Epidermal melanocyte (primary cell): ENCODE results near the gene ZNF605.
A peak's percentile ranks its signal among the peaks of the same experiment; 100 is the strongest.
"Not testable (repeated sequence)": the region's sequence is repeated elsewhere in the genome, so short reads cannot be mapped to it uniquely, and the experiment has no call there.

ENCODE experiments used
- DNase-seq: peaks from one replicate; pipeline ENCODE4 v3.0.0; 2011; ENCODE audit warnings: low spot score; ENCODE audit not compliant: insufficient read length

Gene ZNF605

DNA sequence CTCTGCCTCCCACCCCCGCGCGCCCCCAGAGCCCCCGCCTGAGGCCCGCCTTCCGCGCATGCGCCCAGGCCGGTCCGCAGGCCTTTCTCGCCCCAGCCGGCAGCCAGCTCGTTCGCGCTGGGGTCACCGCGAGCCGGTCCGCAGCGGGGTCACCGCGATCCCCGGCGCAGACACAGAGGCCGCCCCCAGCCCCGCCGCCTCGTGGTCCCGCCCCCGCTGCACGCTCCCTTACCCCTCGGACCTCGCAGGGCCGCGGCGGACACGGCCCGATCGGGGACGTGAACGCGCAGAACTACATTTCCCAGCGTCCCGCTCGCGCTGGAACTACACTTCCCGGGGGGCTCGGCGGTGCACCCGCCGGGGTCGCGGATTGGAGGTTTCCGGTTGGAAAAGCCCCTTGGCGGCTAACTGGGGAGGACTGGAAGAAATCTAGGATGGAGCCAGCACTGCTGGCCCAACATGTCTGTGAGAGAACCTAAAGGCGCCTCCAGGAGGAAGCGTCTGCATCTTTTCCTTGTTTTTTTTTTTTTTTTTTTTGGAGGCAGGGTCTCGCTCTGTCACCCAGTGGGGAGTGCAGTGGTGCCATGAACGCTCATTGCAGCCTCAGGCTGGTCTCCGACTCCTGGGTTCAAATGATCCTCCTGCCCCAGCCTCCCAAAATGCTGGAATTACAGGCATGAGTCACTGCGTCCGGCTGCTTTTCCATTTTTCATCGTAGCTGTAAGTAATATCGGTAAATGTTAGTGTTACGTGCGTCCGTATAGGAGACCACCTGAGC lies at the start of gene ZNF605:
TSS of gene ZNF605 (minus strand) at position 296 of the 778 bp plus-strand sequence. CDS start 10,671 bp downstream, outside the sequence.
- peak; percentile 98 for DNase-seq

DNA sequence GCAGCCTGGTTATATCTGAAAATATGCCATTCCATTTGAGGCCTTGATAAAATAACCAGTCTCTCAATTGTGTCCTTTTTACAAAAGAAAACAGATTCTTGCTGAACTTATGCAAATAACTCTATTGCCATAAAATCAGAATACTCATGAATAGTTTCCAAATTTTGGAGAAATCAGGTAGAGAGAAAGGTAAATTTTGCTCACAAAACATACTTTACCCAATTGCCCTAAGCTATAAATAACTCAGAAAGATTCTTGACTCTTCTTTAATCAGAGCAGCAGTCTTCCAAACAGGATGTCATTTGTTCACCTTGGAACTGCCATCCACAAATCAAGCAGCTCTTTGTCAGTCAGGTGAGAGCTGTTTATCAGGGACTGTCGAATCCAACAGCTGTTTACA lies 42.6 kb upstream of the ZNF605 start:
- no peak for DNase-seq

DNA sequence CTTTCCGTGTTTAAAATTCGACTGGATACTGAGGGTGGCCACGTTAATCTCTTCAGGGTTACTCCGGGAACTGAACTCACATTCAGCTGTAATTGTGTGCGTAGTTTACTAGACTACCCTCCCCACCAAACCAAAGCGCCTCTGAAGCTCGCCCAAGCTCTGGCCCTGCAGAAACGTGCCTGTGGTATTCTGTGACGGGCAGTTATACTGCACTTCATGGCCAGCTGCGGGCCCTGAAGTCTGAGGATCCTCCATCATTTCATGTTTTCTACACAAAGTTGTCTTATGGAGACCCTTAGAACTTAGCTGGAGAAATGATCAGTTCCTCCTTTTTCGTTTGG lies 30.7 kb upstream of the ZNF605 start:
- no peak for DNase-seq

DNA sequence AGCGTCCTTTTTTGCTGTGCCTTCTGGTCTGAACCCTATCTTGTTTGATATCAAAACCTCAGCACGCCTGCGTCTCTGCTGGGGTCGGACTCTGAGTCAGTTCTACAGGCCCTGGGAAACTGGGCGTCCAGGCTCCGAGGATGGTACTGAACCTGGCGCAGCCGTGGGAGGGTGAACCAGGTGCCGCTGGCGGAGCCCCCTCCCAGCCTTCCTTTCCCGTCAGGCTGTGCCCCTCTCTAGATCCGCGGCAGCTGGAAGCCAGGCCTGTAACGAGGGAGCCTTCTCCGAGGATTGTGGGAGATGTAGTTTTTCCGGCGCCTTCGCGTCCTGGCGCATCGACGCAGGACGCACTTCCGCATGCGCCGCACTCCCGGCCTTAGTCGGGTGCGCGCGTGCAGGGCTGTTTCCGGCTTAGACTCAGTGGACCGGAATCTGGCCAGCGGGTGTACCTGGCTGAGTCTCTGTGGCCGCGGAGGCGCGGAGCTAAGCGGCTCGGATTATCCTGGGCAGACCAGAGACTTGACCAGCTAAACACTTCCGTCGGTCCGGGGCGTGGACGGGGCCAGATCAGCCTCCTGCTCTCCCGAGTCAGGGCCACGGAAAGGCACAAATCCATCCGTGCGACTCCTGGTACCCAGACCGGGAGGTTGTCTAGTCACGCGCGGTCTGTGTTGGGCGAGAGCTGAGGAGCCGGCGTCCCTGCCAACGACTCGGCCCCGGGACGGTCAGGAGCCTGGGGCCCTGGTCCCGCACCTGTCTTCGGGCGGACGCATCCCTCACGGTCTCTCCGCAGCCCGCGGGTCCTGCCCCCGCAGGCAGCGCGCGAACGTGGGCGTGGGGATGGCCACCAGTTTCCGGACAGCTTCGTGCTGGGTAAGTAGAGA lies 30.1 kb upstream of the ZNF605 start, which contains the start of gene ZNF26:
TSS of gene ZNF26 (plus strand) at position 367 of the 884 bp plus-strand sequence. CDS start at position 841, 474 bp downstream.
- peak; percentile 92 for DNase-seq

DNA sequence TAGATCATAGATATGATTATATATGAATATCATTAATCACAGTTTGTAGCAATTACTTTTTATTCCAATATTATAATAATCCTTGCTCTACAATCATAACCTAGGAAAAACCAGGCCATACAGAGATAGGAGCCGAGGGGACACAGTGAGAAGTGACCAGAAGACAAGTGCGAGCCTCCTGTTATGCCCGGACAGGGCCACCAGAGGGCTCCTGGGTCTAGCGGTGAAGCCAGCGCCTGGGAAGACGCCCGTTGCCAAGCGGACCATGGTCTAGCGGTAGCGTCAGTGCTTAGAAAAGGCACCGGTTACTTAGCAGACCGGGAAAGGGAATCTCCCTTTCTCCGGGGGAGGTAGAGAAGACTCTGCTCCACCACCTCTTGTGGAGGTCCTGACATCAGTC lies 20.8 kb upstream of the ZNF605 start:
- DNase-seq = not testable (repeated sequence)

DNA sequence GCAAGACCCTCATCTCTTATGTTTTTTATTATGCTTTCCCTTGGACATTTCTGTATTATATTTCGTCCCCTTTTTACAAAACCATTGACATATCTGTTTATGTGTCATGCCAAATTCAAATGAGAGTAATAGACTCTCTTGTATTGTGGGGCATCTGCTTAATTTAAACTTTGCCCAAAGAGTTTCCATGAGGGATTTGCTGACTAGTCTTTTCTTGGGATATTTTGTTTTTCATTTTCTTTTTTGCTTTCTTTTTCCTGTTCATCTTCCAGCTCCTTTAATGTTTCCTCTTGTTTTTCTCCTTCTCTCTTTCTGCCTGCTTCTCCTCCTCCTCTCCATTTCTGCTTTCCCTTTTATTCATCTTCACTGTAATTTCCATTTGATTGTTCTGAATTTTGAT lies 16.3 kb upstream of the ZNF605 start:
- no peak for DNase-seq

DNA sequence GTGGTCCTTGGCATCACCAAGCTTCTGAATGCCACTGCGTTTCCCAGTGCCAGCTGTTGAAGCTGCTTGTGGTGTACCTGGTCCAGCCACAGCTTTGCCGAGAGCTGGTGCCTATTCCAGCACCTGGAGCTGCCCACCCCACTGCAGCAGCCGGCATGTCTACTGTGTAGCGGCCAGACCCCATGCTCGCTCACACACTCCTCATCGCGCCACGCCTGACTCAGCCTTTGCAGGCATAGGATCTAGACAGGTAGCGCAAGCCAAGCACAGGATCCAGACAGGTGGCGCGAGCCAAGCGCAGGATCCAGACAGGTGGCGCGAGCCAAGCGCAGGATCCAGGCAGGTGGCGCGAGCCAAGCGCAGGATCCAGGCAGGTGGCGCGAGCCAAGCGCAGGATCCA lies 11.6 kb upstream of the ZNF605 start:
- DNase-seq = no peak

DNA sequence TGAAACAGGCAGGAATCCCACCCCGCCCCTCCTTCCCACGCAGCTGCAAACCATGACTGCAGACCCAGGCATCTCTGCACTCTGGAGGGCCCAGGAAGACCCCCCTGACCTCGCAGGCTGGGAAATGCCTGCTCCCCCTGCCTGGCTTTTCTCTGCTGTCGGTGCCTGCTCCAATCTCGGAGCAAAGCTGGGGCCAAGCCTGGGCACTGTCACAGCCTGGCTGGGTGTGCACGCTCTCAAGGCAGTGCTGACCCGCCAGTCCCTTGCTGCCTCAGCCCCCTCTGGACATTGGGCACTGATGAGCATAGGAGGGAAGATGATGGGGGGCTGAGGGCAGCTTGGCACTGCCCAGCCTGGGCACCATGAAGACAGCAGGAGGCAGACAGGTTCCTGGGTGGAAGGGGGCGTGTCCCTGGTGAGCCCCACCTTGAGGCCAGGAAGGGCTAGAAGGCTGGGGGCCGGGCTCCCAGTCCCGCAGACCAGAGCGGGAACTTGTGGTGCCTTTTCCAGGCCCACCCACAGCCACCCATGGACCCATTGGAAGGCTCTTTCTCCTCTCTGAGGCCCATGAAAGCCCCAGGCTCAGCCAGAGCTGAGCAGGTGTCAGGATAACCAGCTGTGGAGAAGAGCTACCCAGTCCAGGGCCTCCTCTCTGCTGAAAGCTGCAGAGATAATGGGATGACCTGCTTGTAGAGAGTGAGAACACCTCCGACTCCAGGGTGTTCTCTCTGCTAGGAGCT lies 10.7 kb upstream of the ZNF605 start:
- DNase-seq = no peak

DNA sequence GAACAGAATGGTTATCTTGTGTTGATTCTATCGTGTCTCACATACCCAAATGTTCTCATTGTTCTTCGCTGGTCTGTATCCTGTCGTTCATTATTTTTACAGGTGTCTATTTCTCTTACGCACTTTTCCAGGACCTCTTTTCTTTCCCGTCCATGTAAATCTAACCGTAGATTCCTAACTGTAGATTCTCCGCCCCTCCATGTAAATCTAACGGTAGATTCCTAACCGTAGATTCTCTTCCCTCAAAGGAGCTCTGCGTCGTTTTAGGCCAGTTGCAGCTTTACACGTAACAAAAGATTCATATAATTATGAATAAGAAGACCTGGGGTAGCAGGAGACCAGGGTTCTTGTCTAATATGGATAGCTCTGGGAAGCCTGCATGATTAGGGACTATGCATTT lies 9.7 kb upstream of the ZNF605 start:
- DNase-seq = no peak

DNA sequence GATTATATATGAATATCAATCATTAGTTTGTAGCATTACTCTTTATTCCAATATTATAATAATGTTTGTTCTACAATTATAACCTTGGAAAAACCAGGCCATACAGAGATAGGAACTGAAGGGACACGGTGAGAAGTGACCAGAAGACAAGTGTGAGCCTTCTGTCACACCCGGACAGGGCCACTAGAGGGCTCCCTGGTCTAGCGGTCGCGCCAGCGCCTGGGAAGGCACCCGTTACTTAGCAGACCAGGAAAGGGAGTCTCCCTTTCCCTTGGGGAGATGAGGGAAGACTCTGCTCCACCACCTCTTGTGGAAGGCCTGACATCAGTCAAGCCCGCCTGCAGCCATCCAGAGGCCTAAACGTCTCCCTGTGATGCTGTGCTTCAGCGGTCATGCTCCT lies 7.8 kb upstream of the ZNF605 start:
- DNase-seq = not testable (repeated sequence)

DNA sequence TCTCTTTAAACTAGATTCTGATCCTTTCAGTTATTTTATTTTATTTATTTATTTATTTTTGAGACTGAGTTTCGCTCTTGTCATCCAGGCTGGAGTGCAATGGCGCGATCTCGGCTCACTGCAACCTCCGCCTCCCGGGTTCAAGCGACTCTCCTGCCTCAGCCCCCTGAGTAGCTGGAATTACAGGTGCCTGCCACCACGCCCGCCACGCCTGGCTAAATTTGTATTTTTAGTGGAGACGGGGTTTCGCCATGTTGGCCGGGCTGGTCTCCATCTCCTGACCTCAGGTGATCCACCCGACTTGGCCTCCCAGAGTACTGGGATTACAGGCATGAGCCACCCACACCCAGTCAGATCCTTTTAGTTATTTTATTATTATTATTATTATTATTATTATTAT lies 5.7 kb upstream of the ZNF605 start:
- DNase-seq = not testable (repeated sequence)

DNA sequence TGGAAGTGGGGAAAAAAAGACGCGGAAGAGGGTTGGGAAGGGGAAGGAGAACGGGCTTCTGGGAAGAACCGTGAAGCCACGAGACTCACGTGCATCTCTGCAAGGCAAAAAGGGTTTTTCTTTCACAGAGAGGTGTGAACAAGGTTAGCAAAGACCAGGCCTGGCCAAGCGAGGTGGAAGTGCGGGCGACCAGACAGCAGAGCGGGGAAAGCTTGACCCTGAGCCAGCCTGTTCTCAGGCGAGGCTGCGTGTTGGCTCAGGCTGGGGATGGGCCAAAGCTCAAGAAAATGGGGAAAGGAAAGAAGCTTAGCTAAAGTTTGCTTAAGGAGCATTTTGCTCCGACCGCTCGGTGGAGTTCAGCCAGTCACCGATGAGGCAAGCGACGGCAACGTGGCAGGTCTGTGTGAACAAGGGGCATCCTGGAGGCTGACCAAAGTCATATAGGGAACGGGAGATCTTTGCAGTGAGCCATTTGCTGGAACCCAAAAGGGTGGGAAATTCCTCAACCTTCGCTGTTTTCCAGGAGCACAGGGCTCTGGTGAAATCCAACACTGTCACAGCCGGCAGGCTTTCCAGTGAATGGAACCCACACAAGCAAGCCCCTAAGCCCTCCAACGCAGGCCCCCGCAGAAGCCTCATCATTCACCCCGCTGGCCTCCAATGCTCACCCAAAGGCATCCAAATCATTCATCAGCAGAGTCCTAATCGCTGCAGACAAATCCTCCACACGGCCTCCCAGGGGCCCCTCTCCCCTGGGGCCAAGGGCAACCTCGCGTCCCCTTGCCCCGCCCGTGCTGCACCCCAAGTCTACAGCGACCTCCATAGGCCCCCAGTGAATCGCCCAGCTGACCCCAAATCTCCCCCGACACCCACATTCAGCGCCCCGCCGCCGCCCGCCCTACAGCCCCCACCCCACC lies 754 bp downstream of the ZNF605 start:
- DNase-seq = peak; percentile 42

DNA sequence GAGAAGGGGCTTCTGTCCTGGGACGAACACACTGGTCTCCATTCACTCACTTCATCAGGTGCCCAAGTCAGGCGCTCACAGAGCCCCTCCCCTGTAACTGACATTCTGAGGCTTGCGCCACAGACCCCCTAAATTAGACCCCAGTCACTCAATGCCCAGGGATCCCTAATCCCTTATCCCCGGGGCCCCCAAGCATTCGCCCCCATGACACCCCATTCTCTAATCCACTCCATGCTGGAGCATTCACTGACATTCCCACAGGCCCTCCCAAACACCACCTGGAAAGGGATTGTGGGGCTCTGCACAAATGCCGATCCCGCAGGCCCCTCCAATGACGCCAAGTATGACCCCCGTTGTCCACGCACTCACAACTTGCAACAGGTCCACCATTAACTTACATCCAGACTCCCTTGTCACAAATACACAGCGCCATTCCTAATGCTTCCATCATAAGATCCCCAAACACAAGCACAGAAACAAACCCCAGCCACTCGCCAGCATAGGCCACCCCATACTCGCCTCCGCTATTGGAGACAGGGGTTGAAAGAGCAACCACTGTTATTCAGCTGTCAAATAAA lies 1.5 kb downstream of the ZNF605 start:
- DNase-seq = no peak

DNA sequence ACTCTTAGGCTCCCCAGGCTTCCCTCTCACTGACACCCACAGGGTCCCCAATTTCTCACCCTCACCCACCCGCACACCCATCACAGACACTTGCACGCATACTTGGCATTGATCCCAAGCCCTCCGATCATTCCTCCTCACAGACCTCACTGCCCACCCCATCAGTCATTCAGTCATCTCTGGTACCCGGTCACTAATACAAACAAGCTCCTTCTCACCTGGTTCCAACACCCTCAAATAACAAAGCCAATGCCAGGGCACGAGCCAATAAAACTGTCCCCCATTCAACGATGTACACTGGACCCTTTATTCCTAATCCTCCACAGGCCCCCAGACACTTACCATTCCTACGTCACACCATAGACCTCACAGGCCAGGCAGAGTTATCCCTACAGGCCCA lies 2.3 kb downstream of the ZNF605 start:
- no peak for DNase-seq

DNA sequence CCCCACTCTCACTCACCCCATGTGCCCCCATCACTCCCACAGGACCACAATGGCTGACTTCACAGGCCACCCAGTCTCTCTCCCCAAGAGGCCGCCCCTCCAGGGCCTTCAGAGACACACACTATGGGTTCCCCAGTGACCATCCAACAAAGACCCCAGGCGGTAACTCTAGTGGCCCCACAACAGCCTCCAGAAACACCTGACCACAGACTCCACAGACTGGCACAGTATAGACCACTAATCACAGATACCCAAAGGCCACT lies 3.0 kb downstream of the ZNF605 start:
- DNase-seq = no peak

DNA sequence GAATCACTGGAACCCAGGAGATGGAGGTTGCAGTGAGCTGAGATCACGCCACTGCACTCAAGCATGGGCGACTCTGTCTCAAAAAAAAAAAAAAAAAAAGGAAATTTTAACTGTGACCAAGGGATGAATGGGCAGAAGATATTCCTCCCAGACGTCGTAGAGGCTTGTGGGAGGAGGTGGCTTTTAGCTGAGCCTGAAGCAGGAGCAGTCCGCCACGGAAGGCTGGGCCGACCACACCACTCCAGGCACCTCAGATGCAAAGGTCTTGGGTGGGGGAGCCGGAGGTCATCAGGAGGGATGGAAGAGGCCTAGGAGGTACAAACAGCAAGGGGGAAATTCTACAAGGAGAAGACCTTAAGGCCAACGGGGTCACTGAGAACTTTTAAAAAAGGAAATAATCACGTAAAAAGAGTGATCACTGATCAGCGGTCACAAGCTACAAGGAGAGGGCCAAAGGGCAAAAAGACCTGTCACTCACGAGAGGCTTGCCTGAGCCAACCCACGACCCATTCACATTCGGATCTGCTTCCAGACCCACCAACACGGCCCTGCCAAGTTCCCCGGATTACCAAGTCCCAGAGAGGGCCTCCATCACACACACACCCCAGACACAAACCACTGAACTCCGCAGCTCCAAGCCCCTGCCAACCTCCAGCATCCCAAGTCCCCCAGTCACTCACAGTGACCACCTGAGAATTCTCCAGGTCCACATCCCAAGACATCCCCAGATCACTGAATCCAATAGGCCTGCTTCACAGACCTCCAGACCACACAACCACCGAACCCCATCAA lies 3.5 kb downstream of the ZNF605 start:
- DNase-seq = no peak

DNA sequence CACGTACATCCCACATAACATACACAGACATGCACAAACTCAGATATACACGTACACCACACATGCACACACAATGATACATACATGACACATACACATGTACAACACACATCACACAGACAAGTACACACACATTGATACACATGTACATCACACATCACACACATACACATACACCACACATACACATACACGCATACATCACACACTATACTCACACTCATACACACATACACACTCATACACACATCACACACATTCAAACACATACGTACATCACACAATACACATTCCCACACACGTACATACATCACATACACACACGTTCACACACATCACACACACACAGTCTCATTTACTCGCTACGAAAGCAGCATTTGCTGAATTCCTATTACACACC lies 4.5 kb downstream of the ZNF605 start:
- DNase-seq = no peak

DNA sequence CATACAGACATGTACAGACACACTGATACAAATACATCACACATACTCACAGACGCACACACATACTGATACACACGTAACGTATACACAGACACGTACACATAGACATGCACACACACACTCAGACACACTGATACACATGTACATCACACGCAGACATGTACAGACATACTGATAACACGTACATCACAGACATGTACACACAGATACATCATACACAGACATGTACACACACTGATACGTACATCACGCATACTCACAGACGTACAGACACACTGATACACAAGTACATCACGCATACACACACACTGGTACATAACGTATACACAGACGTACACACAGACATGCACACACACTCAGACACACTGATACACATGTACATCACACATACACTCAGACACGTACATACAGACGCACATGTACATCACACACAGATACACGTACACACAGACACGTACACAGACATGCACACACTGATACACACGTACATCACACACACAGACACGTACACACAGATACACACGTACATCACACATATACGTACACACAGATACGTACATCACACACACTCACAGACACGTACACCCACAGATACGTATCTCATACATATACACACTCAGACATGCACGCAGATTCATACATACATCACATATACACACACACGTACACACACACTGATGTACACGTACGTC lies 5.1 kb downstream of the ZNF605 start:
- no peak for DNase-seq
